Measurements from ENCODE around the gene DENND1C.

The DENND1C gene

DNA sequence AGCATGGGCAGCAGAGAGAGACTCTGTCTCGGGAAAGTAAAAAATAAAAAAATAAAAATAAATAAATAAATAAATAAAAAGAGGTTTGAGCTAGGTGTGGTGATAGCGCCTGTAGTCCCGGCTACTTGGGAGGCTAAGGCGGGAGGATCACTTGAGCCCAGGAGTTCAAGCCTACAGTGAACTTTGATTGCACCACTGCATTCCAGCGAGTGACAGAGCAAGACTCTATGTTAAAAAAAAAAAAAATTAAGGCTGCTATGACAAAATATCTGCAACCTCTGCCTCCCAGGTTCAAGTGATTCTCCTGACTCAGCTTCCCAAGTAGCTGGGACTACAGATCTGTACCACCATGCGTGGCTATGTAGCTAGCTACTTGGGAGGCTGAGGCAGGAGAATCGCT, 3.2 kb upstream of the DENND1C start:
- no peak for TF ChIP-seq POLR2A (IDR thresholded peaks at IDR 0.05; ENCODE audit: extremely low read depth, insufficient read length)
- TF ChIP-seq, protein P1, sequence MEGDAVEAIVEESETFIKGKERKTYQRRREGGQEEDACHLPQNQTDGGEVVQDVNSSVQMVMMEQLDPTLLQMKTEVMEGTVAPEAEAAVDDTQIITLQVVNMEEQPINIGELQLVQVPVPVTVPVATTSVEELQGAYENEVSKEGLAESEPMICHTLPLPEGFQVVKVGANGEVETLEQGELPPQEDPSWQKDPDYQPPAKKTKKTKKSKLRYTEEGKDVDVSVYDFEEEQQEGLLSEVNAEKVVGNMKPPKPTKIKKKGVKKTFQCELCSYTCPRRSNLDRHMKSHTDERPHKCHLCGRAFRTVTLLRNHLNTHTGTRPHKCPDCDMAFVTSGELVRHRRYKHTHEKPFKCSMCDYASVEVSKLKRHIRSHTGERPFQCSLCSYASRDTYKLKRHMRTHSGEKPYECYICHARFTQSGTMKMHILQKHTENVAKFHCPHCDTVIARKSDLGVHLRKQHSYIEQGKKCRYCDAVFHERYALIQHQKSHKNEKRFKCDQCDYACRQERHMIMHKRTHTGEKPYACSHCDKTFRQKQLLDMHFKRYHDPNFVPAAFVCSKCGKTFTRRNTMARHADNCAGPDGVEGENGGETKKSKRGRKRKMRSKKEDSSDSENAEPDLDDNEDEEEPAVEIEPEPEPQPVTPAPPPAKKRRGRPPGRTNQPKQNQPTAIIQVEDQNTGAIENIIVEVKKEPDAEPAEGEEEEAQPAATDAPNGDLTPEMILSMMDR (IDR thresholded peaks at IDR 0.05; ENCODE audit: low read depth, low read length), result no peak
- no peak for TF ChIP-seq MYC (IDR thresholded peaks at IDR 0.05; ENCODE audit: low read depth, low read length)
- TF ChIP-seq, protein P2, sequence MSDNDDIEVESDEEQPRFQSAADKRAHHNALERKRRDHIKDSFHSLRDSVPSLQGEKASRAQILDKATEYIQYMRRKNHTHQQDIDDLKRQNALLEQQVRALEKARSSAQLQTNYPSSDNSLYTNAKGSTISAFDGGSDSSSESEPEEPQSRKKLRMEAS (IDR thresholded peaks at IDR 0.05; ENCODE audit: low read depth, low read length), result no peak
- H3K4me3 ChIP-seq (ENCODE audit: low read depth, low read length), result no peak overlapping the region
- no peak for DNase-seq (ENCODE audit: low read depth)

DNA sequence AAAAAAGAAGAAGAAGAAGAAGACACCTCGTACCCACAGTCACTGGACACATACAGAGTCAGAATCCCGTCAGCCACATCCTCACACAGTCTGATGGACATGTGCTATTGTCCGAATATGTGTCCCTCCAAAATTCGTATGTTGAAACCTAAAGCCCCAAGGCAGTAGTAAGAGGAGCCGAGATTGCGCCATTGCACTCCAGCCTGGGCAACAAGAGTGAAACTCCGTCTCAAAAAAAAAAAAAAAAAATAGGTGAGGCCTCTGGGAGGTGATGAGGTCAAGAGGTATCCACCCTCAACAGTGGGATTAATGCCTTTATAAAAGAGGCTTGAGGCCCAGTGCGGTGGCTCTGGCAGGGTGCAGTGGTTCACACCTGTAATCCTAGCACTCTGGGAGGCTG, 2.6 kb upstream of the DENND1C start:
- TF ChIP-seq, protein P1 (IDR thresholded peaks at IDR 0.05; ENCODE audit: low read depth, low read length), result no peak
- TF ChIP-seq MYC (IDR thresholded peaks at IDR 0.05; ENCODE audit: low read depth, low read length), result no peak
- no peak for TF ChIP-seq POLR2A (IDR thresholded peaks at IDR 0.05; ENCODE audit: extremely low read depth, insufficient read length)
- TF ChIP-seq, protein P2 (IDR thresholded peaks at IDR 0.05; ENCODE audit: low read depth, low read length), result no peak
- H3K4me3 ChIP-seq (ENCODE audit: low read depth, low read length), result no peak overlapping the region
- DNase-seq (ENCODE audit: low read depth), result no peak

DNA sequence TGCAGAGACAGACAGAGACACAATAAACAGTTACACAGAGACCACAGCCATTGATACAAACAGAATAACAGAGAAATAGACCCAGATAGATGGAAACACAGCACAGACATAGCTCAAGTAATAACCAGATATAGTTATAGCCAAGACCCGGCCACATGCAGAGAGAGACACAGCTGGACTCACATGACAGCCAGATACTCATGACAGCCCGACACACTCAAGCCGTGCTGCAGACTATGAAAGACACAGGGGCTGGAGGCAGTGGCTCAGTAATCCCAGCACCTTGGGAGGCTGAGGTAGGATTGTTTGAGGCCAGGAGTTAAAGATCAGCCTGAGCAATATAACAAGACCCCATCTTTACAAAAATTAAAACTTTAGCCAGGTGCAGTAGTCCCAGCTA, 1.6 kb upstream of the DENND1C start:
- no peak for DNase-seq (ENCODE audit: low read depth)
- H3K4me3 ChIP-seq (ENCODE audit: low read depth, low read length), result no peak overlapping the region
- TF ChIP-seq POLR2A (IDR thresholded peaks at IDR 0.05; ENCODE audit: extremely low read depth, insufficient read length), result no peak
- TF ChIP-seq, protein P1 (IDR thresholded peaks at IDR 0.05; ENCODE audit: low read depth, low read length), result no peak
- TF ChIP-seq, protein P2 (IDR thresholded peaks at IDR 0.05; ENCODE audit: low read depth, low read length), result no peak
- no peak for TF ChIP-seq MYC (IDR thresholded peaks at IDR 0.05; ENCODE audit: low read depth, low read length)

DNA sequence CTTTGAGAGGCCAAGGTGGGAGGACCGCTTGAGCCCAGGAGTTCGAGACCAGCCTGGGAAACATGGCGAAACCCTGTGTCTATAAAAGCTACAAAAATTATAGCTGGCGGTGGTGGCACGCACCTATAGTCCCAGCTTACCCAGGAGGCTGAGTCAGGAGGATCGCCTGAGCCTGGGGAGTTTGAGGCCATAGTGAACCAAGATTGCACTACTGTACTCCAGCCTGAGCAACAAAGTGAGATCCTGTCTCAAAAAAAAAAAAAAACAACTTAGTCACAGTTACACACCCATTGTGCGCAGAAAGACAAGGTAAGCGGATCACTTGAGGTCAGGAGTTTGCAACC, 728 bp upstream of the DENND1C start:
- TF ChIP-seq, protein P2 (IDR thresholded peaks at IDR 0.05; ENCODE audit: low read depth, low read length), result no peak
- TF ChIP-seq, protein P1 (IDR thresholded peaks at IDR 0.05; ENCODE audit: low read depth, low read length), result no peak
- TF ChIP-seq MYC (IDR thresholded peaks at IDR 0.05; ENCODE audit: low read depth, low read length) (no peak), POLR2A (IDR thresholded peaks at IDR 0.05; ENCODE audit: extremely low read depth, insufficient read length) (no peak)
- no peak for DNase-seq (ENCODE audit: low read depth)
- no peak overlapping the region for H3K4me3 ChIP-seq (ENCODE audit: low read depth, low read length)

DNA sequence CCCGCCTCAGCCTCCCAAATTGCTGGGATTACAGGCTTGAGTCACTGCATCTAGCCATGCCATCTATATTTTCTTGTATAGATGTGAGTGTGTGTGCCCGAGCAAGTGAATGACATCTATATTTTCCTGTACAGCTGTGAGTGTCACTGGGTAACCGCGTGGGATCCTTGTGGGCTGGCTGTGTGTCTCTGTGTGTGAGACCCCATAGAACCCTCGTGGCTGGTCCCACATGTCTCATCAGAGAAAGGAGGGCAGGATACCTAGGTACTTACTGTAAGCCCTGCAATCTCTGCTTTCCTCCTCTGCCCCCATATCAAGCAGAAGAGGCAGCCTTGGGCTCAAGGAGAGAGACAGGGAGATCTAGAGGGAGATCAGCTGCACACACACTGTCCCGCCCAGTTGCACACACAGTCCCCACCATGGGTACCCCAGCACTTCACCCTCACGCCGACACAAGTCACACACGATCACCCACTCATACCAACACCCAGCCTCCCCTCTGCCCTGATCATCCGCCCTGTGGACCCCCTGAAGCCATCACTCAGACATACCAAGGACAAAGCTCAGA, 655 bp downstream of the DENND1C start:
- peak overlapping the region; percentile 66 for H3K4me3 ChIP-seq (ENCODE audit: low read depth, low read length)
- TF ChIP-seq, protein P2 (IDR thresholded peaks at IDR 0.05; ENCODE audit: low read depth, low read length), result no peak
- TF ChIP-seq, protein P1 (IDR thresholded peaks at IDR 0.05; ENCODE audit: low read depth, low read length), result no peak
- TF ChIP-seq POLR2A (IDR thresholded peaks at IDR 0.05; ENCODE audit: extremely low read depth, insufficient read length) (no peak), MYC (IDR thresholded peaks at IDR 0.05; ENCODE audit: low read depth, low read length) (no peak)
- DNase-seq (ENCODE audit: low read depth), result peak; percentile 9
